Kidney tubule cell (primary cell): ENCODE data around the gene RPGRIP1.
"Not testable (repeated sequence)": the region's sequence is repeated elsewhere in the genome, so short reads cannot be mapped to it uniquely, and the experiment has no call there.

ENCODE experiments used
- DNase-seq: peaks from one replicate; pipeline ENCODE4 v3.0.0-alpha.2; 2018; ENCODE audit warnings: low spot score

The RPGRIP1 gene

DNA sequence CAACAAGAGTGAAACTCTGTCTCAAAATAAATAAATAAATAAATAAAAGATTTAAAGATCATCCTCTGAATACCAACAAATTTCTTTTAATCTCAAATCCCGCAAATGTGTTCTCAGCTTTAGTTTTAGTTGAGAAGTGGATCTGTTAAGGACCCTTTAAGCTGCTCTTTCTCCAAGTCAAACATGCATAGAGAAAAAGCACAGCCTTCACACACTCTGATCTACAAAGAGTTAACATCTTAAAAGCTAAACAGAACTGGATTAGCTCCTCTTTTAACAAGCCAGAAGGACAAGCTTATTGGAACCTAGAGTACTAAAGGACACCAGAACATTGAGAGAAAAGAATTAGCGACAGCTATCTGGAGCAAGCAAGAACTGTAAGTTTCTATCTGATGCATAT lies at the start of gene RPGRIP1:
RPGRIP1 (plus strand) TSS at position 301 of the 400 bp plus-strand sequence. CDS start 7,894 bp downstream, outside the sequence.
- DNase-seq = no peak

DNA sequence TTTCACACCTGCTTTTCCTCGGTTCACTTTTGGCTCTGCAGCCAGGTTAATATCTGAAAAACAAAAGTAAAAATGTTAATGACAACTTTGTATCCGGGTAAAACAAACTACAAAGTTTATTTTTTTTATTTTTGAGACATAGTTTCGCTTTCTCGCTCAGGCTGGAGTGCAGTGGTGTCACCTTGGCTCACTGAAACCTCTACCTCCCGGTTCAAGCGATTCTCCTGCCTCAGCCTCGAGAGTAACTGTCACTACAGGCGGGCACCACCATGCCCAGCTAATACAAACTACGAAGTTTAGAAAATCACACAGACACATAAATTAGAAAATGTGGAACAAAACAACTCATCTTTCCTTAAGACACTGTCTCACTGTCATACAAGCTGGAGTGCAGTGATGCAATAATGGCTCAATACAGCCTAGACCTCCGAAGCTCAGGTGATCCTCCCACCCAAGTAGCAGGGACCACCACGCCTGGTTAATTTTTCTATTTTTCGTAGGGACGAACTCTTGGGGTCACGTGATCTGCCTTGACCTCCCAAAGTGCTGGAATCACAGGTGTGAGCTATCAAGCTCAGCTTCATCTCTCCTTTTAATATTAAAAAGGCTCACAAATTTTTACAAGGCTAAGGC lies 48.7 kb upstream of the RPGRIP1 start:
- no peak for DNase-seq

- DNase-seq = no peak
Measured at GRCh38 chr14:21233457-21234076, 46.3 kb upstream of the RPGRIP1 start.

- DNase-seq = no peak
Measured at GRCh38 chr14:21234112-21234511, 45.8 kb upstream of the RPGRIP1 start.

DNA sequence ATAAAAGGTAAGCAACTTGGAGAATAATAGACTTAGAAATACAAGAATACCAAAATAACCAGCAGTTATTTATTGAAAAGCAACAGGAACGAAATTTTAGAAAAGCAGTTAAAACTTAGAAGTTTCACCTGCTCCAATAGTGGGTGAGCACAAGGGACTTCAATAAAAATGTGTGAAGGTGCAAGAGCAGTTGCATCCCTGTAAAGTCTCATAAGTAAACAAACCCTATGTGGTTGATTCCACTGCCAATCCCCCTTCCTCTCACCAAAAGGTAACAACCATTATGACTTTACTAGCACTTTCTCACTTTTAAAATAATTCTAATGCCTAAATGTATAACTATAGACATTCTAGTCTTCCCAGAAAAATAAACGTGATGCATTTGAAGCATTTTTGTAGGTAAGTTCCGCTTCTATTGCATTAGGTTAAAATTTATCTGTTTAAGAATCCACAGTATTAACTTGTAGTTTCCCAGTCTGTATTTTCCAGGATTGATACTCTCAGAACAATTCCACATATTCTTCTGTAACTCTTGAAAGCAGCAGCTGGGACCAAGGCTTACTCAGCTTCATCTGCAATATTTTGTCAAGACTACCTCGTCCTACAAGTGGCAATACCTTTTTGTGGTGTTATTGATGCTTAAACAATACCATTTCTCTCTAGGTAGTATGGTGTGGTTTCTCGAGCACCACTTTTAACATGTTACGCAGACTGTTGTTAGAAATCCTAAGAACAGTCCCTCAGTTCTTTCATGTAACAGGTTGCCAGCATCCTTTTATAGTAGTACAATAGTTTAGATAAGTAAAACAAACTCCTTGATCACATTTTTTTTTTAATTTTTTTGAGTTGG lies 42.7 kb upstream of the RPGRIP1 start:
- DNase-seq = no peak

GRCh38 chr14:21238823-21239518 lies 40.9 kb upstream of the RPGRIP1 start:
- no peak for DNase-seq

DNA sequence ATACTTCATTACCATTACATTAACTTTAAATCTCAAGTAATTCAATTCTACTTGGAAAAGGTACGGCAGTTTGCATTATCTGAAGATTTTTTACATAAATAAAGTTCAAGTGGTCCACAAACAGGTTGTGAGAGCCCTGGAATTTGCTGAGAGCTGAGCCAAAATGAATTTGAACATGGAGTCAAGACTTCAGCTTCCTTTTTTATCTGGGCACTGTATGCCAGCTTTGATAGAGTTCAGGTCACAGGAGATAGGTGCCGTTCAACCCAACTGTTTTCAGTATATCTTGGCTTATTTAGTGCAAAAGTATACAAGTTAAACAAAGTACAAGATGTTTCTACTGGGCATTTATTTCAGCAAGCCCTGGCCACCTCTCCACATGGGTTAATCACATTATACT lies 39.5 kb upstream of the RPGRIP1 start:
- no peak for DNase-seq

- DNase-seq = no peak
Measured at GRCh38 chr14:21241218-21241819, 38.6 kb upstream of the RPGRIP1 start.

DNA sequence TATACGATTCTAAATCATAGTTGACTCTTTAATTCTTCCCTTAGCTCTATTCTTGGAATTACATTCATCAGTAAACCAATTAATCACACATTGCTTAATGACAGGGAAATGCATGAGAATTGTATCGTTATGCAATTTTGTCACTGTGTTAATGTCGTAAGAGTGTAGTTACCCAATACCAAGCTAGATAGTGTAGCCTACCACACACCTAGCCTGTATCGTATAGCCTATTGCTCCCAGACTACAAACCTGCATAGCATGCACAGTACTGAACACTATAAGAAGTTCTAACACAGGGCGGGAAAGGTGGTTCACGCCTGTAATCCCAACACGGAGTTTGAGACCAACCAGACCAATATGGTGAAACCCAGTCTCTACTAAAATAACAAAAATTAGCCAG lies 35.3 kb upstream of the RPGRIP1 start:
- no peak for DNase-seq

DNA sequence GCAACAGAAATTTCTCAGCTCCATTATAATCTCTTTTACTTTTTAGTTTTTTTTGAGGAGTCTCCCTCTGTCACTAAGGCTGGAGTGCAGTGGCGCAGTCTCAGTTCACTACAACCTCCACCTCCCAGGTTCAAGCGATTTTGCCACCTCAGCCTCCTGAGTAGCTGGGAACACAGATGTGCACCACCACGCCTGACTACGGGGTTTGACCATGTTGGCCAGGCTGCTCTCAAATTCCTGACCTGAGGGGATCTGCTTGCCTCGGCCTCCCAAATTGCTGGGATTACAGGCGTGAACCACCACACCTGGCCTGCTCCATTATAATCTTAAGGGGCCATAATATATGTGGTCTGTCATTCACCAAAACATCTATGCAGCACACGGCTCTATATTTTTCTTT lies 34.1 kb upstream of the RPGRIP1 start:
- DNase-seq = no peak

GRCh38 chr14:21248338-21248737 lies 31.5 kb upstream of the RPGRIP1 start:
- DNase-seq = no peak

DNA sequence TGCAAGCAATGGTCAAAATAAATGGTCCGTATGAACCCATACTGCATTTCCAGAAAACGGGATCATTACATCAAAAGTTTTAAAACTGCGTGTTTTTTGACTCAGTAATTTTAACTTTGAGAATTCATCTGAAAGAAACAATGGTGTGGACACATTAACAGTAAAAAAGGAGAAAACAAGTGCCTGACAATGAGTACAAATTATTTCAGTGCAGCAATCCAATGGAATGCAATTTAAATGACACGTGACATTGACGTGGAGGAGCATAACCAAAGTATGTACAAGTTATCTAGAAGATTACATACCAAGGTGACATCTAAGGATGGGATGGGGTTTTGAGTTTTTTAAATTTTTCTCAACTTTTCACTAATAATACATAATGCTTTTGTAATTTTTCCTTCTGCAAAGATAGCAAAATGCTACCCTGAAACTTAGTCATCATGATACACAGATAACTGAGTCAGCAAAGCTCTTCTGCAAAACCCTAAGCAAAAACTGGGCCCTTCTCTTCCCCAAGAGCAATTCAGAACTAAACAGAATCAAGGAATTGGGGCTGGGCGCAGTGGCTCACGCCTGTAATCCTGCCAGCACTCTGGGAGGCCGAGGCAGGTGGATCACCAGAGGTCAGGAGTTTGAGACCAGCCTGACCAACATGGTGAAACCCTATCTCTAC lies 31.0 kb upstream of the RPGRIP1 start:
- DNase-seq = no peak

DNA sequence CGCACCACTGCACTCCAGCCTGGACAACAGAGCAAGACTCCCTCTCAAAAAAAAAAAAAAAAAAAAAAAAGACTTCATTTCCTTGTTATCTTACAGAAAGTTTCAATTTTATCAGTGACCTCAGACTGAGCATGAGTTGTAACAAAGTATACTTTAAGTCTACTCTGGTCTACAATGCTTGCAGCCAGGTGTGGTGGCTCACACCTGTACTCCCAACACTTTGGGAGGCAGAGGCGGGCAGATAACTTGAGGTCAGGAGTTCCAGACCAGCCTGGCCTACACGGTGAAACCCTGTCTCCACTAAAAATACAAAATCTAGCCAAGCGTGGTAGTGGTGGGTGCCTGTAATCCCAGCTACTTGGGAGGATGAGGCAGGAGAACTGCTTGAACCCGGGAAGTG lies 28.7 kb upstream of the RPGRIP1 start:
- no peak for DNase-seq

GRCh38 chr14:21252149-21252548 lies 27.7 kb upstream of the RPGRIP1 start:
- DNase-seq = no peak

GRCh38 chr14:21255385-21256101 lies 24.3 kb upstream of the RPGRIP1 start:
- DNase-seq = no peak

DNA sequence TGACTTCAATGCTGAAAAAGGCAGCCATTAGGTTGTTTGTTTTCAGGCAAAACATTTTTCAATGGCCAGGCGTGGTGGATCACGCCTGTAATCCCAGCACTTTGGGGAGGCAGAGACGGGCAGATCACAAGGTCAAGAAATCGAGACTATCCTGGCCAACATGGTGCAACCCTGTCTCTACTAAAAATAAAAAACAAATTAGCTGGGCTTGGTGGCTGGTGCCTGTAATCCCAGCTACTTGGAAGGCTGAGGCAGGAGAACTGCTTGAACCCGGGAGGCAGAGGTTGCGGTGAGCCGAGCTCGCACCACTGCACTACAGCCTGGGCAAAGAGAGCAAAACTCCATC lies 23.8 kb upstream of the RPGRIP1 start:
- not testable (repeated sequence) for DNase-seq

- DNase-seq = no peak
Measured at GRCh38 chr14:21256539-21257393, 23.1 kb upstream of the RPGRIP1 start.

- no peak for DNase-seq
Measured at GRCh38 chr14:21257394-21257909, 22.4 kb upstream of the RPGRIP1 start.

GRCh38 chr14:21258005-21258888 lies 21.6 kb upstream of the RPGRIP1 start:
- DNase-seq = no peak
